ENCODE measurements around the gene KMT5B.

The KMT5B gene

DNA sequence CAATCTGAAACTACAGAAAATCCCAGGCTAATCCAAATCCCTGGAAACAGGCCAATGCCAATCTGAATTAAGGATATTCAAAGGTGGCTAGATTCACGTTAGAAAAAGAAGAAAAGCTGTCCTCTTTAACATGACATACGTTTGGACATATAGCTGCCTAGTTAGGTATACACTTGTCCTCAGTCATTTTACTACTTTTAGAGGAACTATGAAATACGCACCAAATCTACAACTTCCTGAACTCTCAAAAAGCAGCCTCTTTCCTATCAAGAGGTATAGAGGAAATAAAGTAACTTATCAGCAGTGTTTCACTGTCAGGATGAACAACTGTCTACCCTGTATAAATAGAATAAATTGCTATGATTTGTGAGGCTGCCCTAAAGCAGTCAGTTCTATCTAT lies 24.0 kb downstream of the KMT5B start:
- Histone ChIP-seq H3K36me3 (ENCODE audit: control insufficient read depth in 1 of 2, insufficient read depth in 2 of 2, low read length in 2 of 2) (peaks cover 12 to 21% of the 10 kb centered on the region in 2 donors), H3K4me1 (ENCODE audit: control insufficient read depth in 1 of 2, insufficient read depth in 2 of 2, low read length in 2 of 2) (peaks cover 10 to 12% of the 10 kb centered on the region in 2 donors), H3K9ac (ENCODE audit: low read depth in 1 of 2, low read length in 2 of 2) (no peak overlapping the region), H3K27me3 (ENCODE audit: control insufficient read depth in 1 of 2, insufficient read depth in 2 of 2, low read length in 2 of 2) (no peaks in the 10 kb centered on the region), H3K27ac (ENCODE audit: low read depth, low read length) (no peak overlapping the region), H3K4me3 (ENCODE audit: low read depth in 1 of 2, low read length in 2 of 2) (no peak overlapping the region), H3K9me3 (ENCODE audit: control insufficient read depth in 1 of 2, low read length in 2 of 2) (no peaks in the 10 kb centered on the region)

- Histone ChIP-seq H3K9me3 (ENCODE audit: control insufficient read depth in 1 of 2, low read length in 2 of 2) (no peaks in the 10 kb centered on the region), H3K9ac (ENCODE audit: low read depth in 1 of 2, low read length in 2 of 2) (no peak overlapping the region), H3K27me3 (ENCODE audit: control insufficient read depth in 1 of 2, insufficient read depth in 2 of 2, low read length in 2 of 2) (no peaks in the 10 kb centered on the region), H3K27ac (ENCODE audit: low read depth, low read length) (no peak overlapping the region), H3K4me3 (ENCODE audit: low read depth in 1 of 2, low read length in 2 of 2) (no peak overlapping the region), H3K36me3 (ENCODE audit: control insufficient read depth in 1 of 2, insufficient read depth in 2 of 2, low read length in 2 of 2) (peaks cover 14 to 44% of the 10 kb centered on the region in 2 donors), H3K4me1 (ENCODE audit: control insufficient read depth in 1 of 2, insufficient read depth in 2 of 2, low read length in 2 of 2) (no peaks in the 10 kb centered on the region)
Observed at GRCh38 chr11:68186061-68186460, 27.0 kb downstream of the KMT5B start.

DNA sequence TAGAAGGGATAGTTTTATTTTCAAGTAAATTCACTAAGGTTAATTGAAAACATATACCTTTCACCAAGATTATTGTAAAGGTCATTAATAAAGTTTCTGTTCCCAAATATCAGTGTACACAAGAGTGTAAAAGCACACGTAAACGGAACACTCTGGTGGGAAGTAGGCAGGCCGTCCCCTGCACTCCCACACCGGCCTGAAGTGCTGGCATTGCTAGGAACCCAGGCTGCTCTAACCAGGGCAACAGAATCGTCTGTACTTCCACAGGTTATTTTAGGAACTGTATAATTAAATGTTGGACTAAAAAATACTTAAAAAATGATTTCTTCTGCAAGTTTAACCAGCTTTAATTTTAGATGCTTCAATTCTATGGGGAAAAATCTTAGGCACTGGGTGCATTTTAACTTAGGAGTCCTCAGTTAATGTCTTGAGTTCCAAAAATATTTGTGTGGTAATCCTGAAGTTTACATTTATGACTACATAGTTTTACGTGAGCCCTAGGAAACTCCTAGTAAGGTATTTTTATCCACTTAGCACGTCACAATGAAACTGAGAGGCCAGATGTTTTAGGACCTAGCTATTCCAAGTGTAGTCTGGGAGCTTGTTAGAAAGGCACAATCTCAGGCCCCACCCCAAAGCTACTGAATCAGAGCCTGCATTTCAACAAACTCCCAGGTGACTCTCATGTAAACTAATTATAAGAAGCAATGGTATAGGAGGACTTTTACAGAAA lies 31.2 kb downstream of the KMT5B start:
- Histone ChIP-seq H3K4me1 (ENCODE audit: control insufficient read depth in 1 of 2, insufficient read depth in 2 of 2, low read length in 2 of 2) (no peaks in the 10 kb centered on the region), H3K9ac (ENCODE audit: low read depth in 1 of 2, low read length in 2 of 2) (no peak overlapping the region), H3K9me3 (ENCODE audit: control insufficient read depth in 1 of 2, low read length in 2 of 2) (no peaks in the 10 kb centered on the region), H3K36me3 (ENCODE audit: control insufficient read depth in 1 of 2, insufficient read depth in 2 of 2, low read length in 2 of 2) (peaks cover 25 to 68% of the 10 kb centered on the region in 2 donors), H3K27ac (ENCODE audit: low read depth, low read length) (no peak overlapping the region), H3K4me3 (ENCODE audit: low read depth in 1 of 2, low read length in 2 of 2) (no peak overlapping the region), H3K27me3 (ENCODE audit: control insufficient read depth in 1 of 2, insufficient read depth in 2 of 2, low read length in 2 of 2) (no peaks in the 10 kb centered on the region)

DNA sequence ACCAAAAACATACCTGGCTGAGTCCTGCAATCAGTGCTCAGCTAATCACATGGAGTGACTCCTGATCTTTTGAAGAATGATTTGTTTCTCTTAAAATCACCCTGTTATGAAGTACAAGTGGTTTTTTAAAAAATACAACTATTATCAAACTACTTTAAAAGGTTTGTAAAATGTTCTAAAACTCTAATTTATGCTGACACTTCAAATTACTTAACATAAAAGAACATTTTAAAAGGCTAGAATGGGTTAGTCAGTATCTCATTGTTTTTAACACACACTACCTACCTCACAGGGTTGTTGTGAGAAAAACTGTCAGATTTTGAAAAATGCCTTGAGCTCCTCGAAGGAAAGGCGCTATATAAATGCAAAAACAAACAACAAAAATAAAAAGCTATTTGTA lies 33.2 kb downstream of the KMT5B start:
- no peak overlapping the region for H3K4me3 ChIP-seq (ENCODE audit: low read depth in 1 of 2, low read length in 2 of 2)
- H3K4me1 ChIP-seq (ENCODE audit: control insufficient read depth in 1 of 2, insufficient read depth in 2 of 2, low read length in 2 of 2) = no peaks in the 10 kb centered on the region
- no peaks in the 10 kb centered on the region for H3K9me3 ChIP-seq (ENCODE audit: control insufficient read depth in 1 of 2, low read length in 2 of 2)
- no peaks in the 10 kb centered on the region for H3K27me3 ChIP-seq (ENCODE audit: control insufficient read depth in 1 of 2, insufficient read depth in 2 of 2, low read length in 2 of 2)
- H3K27ac ChIP-seq (ENCODE audit: low read depth, low read length) = no peak overlapping the region
- H3K36me3 ChIP-seq (ENCODE audit: control insufficient read depth in 1 of 2, insufficient read depth in 2 of 2, low read length in 2 of 2) = peaks cover 25 to 74% of the 10 kb centered on the region in 2 donors
- H3K9ac ChIP-seq (ENCODE audit: low read depth in 1 of 2, low read length in 2 of 2) = no peak overlapping the region

GRCh38 chr11:68177877-68178276 lies 35.2 kb downstream of the KMT5B start:
- no peak overlapping the region for H3K9ac ChIP-seq (ENCODE audit: low read depth in 1 of 2, low read length in 2 of 2)
- peaks cover 33 to 77% of the 10 kb centered on the region in 2 donors for H3K36me3 ChIP-seq (ENCODE audit: control insufficient read depth in 1 of 2, insufficient read depth in 2 of 2, low read length in 2 of 2)
- H3K4me1 ChIP-seq (ENCODE audit: control insufficient read depth in 1 of 2, insufficient read depth in 2 of 2, low read length in 2 of 2) = no peaks in the 10 kb centered on the region
- no peak overlapping the region for H3K4me3 ChIP-seq (ENCODE audit: low read depth in 1 of 2, low read length in 2 of 2)
- no peaks in the 10 kb centered on the region for H3K9me3 ChIP-seq (ENCODE audit: control insufficient read depth in 1 of 2, low read length in 2 of 2)
- no peak overlapping the region for H3K27ac ChIP-seq (ENCODE audit: low read depth, low read length)
- H3K27me3 ChIP-seq (ENCODE audit: control insufficient read depth in 1 of 2, insufficient read depth in 2 of 2, low read length in 2 of 2) = no peaks in the 10 kb centered on the region

- Histone ChIP-seq H3K27me3 (ENCODE audit: control insufficient read depth in 1 of 2, insufficient read depth in 2 of 2, low read length in 2 of 2) (no peaks in the 10 kb centered on the region), H3K9me3 (ENCODE audit: control insufficient read depth in 1 of 2, low read length in 2 of 2) (no peaks in the 10 kb centered on the region), H3K4me3 (ENCODE audit: low read depth in 1 of 2, low read length in 2 of 2) (no peak overlapping the region), H3K27ac (ENCODE audit: low read depth, low read length) (no peak overlapping the region), H3K9ac (ENCODE audit: low read depth in 1 of 2, low read length in 2 of 2) (no peak overlapping the region), H3K4me1 (ENCODE audit: control insufficient read depth in 1 of 2, insufficient read depth in 2 of 2, low read length in 2 of 2) (no peaks in the 10 kb centered on the region), H3K36me3 (ENCODE audit: control insufficient read depth in 1 of 2, insufficient read depth in 2 of 2, low read length in 2 of 2) (peaks cover 50 to 92% of the 10 kb centered on the region in 2 donors)
Observed at GRCh38 chr11:68173926-68174325, 39.2 kb downstream of the KMT5B start.

GRCh38 chr11:68169442-68169841 lies 43.7 kb downstream of the KMT5B start:
- no peak overlapping the region for H3K27ac ChIP-seq (ENCODE audit: low read depth, low read length)
- peaks cover 0 to 11% of the 10 kb centered on the region in 2 donors for H3K4me1 ChIP-seq (ENCODE audit: control insufficient read depth in 1 of 2, insufficient read depth in 2 of 2, low read length in 2 of 2)
- no peaks in the 10 kb centered on the region for H3K9me3 ChIP-seq (ENCODE audit: control insufficient read depth in 1 of 2, low read length in 2 of 2)
- no peak overlapping the region for H3K9ac ChIP-seq (ENCODE audit: low read depth in 1 of 2, low read length in 2 of 2)
- H3K27me3 ChIP-seq (ENCODE audit: control insufficient read depth in 1 of 2, insufficient read depth in 2 of 2, low read length in 2 of 2) = no peaks in the 10 kb centered on the region
- H3K4me3 ChIP-seq (ENCODE audit: low read depth in 1 of 2, low read length in 2 of 2) = no peak overlapping the region
- peaks cover 50 to 85% of the 10 kb centered on the region in 2 donors for H3K36me3 ChIP-seq (ENCODE audit: control insufficient read depth in 1 of 2, insufficient read depth in 2 of 2, low read length in 2 of 2)

DNA sequence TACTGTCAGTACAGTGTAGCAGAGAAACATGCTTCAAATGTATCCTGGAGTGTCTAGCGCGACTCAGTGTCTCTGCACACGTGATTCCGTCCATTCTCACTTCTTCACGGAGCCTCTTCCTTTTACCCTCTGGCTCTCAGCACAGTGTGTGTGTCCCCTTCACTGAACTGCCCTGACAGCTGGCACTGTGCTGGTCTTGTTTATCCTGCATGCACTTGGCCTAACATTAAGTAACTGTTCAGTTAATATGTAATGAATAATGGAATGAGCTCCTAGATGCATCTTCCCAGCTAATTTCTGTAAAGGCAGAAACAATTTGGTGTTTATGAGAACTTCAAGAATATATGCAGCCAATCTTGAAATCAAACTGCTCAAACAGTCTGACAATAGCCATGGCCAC lies 44.4 kb downstream of the KMT5B start:
- H3K36me3 ChIP-seq (ENCODE audit: control insufficient read depth in 1 of 2, insufficient read depth in 2 of 2, low read length in 2 of 2) = peaks cover 48 to 85% of the 10 kb centered on the region in 2 donors
- H3K27me3 ChIP-seq (ENCODE audit: control insufficient read depth in 1 of 2, insufficient read depth in 2 of 2, low read length in 2 of 2) = no peaks in the 10 kb centered on the region
- no peak overlapping the region for H3K4me3 ChIP-seq (ENCODE audit: low read depth in 1 of 2, low read length in 2 of 2)
- no peaks in the 10 kb centered on the region for H3K9me3 ChIP-seq (ENCODE audit: control insufficient read depth in 1 of 2, low read length in 2 of 2)
- H3K9ac ChIP-seq (ENCODE audit: low read depth in 1 of 2, low read length in 2 of 2) = no peak overlapping the region
- no peak overlapping the region for H3K27ac ChIP-seq (ENCODE audit: low read depth, low read length)
- peaks cover 0 to 11% of the 10 kb centered on the region in 2 donors for H3K4me1 ChIP-seq (ENCODE audit: control insufficient read depth in 1 of 2, insufficient read depth in 2 of 2, low read length in 2 of 2)

DNA sequence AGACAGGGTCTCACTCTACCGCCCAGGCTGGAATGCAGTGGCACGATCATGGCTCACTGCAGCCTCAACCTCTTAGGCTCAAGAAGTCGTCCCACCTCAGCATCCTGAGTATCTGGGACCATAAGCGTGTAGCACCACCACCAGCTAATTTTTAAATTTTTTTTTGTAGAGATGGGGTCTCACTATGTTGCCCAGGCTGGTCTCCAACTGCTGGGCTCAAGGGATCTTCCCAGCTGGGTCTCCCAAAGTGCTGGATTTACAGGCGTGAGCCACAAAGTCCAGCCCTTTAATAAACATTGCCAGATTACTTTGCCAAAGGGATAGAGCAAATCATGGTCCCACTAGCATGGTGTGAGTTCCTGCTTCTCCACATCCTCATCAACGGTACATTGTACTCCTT lies 45.6 kb downstream of the KMT5B start:
- Histone ChIP-seq H3K36me3 (ENCODE audit: control insufficient read depth in 1 of 2, insufficient read depth in 2 of 2, low read length in 2 of 2) (peaks cover 51 to 82% of the 10 kb centered on the region in 2 donors), H3K27ac (ENCODE audit: low read depth, low read length) (no peak overlapping the region)

GRCh38 chr11:68166969-68167368 lies 46.1 kb downstream of the KMT5B start:
- Histone ChIP-seq H3K9me3 (ENCODE audit: control insufficient read depth in 1 of 2, low read length in 2 of 2) (no peaks in the 10 kb centered on the region), H3K27me3 (ENCODE audit: control insufficient read depth in 1 of 2, insufficient read depth in 2 of 2, low read length in 2 of 2) (no peaks in the 10 kb centered on the region), H3K27ac (ENCODE audit: low read depth, low read length) (no peak overlapping the region), H3K9ac (ENCODE audit: low read depth in 1 of 2, low read length in 2 of 2) (no peak overlapping the region), H3K4me1 (ENCODE audit: control insufficient read depth in 1 of 2, insufficient read depth in 2 of 2, low read length in 2 of 2) (peaks cover 0 to 11% of the 10 kb centered on the region in 2 donors), H3K36me3 (ENCODE audit: control insufficient read depth in 1 of 2, insufficient read depth in 2 of 2, low read length in 2 of 2) (peaks cover 51 to 80% of the 10 kb centered on the region in 2 donors), H3K4me3 (ENCODE audit: low read depth in 1 of 2, low read length in 2 of 2) (no peak overlapping the region)

More for the DNA sequence above, 45.6 kb downstream of the KMT5B start:
- no peaks in the 10 kb centered on the region for H3K27me3 ChIP-seq (ENCODE audit: control insufficient read depth in 1 of 2, insufficient read depth in 2 of 2, low read length in 2 of 2)
- no peak overlapping the region for H3K9ac ChIP-seq (ENCODE audit: low read depth in 1 of 2, low read length in 2 of 2)
- H3K4me3 ChIP-seq (ENCODE audit: low read depth in 1 of 2, low read length in 2 of 2) = no peak overlapping the region
- no peaks in the 10 kb centered on the region for H3K9me3 ChIP-seq (ENCODE audit: control insufficient read depth in 1 of 2, low read length in 2 of 2)
- peaks cover 0 to 11% of the 10 kb centered on the region in 2 donors for H3K4me1 ChIP-seq (ENCODE audit: control insufficient read depth in 1 of 2, insufficient read depth in 2 of 2, low read length in 2 of 2)
